ENCODE data around the gene PLCH1. TPM values are rescaled to one million over a fixed set of nuclear protein-coding genes. Genes with fewer than 3 reads are reported as not detected.

The PLCH1 gene
- total RNA-seq, 6 experiments from 2014 or later = not detected

DNA sequence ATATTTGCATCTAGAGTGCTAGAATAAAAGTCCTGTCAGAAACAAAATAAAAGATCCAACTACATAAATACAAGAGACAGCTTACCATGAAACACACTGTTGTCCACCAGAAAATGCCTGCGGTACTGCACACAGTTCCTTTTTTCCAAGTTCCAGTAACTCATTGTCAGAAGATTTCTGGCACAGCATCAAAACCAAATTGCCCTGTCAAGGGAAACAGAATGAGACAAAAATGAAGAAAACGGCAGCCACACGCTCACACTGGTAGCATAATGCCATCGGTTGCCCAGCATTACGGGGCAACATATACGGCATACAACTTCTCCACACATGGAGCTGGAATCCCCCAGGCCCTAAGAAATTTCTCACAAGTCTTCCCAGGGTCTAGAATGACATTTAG is 40.8 kb downstream of the PLCH1 start:
- TF ChIP-seq, protein P1, sequence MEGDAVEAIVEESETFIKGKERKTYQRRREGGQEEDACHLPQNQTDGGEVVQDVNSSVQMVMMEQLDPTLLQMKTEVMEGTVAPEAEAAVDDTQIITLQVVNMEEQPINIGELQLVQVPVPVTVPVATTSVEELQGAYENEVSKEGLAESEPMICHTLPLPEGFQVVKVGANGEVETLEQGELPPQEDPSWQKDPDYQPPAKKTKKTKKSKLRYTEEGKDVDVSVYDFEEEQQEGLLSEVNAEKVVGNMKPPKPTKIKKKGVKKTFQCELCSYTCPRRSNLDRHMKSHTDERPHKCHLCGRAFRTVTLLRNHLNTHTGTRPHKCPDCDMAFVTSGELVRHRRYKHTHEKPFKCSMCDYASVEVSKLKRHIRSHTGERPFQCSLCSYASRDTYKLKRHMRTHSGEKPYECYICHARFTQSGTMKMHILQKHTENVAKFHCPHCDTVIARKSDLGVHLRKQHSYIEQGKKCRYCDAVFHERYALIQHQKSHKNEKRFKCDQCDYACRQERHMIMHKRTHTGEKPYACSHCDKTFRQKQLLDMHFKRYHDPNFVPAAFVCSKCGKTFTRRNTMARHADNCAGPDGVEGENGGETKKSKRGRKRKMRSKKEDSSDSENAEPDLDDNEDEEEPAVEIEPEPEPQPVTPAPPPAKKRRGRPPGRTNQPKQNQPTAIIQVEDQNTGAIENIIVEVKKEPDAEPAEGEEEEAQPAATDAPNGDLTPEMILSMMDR (IDR thresholded peaks at IDR 0.05) = no peak
- no peak for DNase-seq
- H3K27ac Mint-ChIP-seq = no peak overlapping the region
- H3K4me1 Mint-ChIP-seq (ENCODE audit: low read depth) = peaks cover 5% of the 10 kb centered on the region; the same call in 1 of the 2 replicates
- H3K4me3 Mint-ChIP-seq = no peak overlapping the region
- no peaks in the 10 kb centered on the region for H3K9me3 Mint-ChIP-seq
- no peaks in the 10 kb centered on the region for H3K36me3 Mint-ChIP-seq (ENCODE audit: low read depth)
- H3K27me3 Mint-ChIP-seq (ENCODE audit: insufficient read depth) = peaks cover 4% of the 10 kb centered on the region

DNA sequence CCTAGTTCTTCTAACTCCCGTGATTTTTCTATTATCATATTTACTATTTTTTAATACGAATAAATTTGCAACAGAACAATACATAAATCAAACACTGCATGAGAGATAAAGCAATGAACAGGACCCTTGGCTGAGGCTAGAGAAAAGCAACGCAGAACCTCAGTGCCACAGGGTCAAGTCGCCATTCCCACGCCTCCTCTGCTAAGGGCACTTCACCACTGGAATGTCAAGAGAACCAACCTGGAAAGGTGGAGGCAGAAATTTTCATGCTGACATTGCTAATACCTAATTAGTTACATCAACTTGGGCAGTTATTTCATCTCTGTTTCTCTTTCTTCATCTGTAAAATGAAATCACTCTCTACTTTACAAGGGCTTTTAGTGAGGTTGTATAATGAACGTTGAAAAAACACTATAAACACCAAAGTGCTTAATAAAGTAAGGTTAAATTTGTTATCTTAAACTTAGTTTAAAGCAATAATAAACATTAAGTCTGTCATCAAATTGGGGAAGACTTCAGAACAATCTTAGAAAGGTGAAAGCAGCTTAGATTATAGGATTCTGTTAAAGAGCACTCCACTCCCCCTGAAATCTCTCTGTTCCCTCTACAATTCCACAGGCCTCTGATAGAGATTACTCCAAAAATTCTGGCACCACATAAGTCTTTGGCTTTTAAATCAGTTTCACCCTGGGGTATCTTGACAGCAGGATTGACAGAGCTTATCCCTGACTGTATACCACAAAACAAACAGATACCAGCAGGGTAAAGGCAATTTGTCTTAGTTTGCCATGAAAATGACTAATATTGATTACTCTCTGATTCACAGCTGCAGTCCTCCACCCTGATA is 41.9 kb downstream of the PLCH1 start:
- TF ChIP-seq, protein P1 (IDR thresholded peaks at IDR 0.05) = no peak
- DNase-seq = no peak
- Mint-ChIP-seq H3K27ac (no peak overlapping the region), H3K36me3 (ENCODE audit: low read depth) (no peaks in the 10 kb centered on the region), H3K27me3 (ENCODE audit: insufficient read depth) (peaks cover 2% of the 10 kb centered on the region), H3K4me1 (ENCODE audit: low read depth) (peaks cover 5% of the 10 kb centered on the region; the same call in 1 of the 2 replicates), H3K9me3 (no peaks in the 10 kb centered on the region), H3K4me3 (no peak overlapping the region)

DNA sequence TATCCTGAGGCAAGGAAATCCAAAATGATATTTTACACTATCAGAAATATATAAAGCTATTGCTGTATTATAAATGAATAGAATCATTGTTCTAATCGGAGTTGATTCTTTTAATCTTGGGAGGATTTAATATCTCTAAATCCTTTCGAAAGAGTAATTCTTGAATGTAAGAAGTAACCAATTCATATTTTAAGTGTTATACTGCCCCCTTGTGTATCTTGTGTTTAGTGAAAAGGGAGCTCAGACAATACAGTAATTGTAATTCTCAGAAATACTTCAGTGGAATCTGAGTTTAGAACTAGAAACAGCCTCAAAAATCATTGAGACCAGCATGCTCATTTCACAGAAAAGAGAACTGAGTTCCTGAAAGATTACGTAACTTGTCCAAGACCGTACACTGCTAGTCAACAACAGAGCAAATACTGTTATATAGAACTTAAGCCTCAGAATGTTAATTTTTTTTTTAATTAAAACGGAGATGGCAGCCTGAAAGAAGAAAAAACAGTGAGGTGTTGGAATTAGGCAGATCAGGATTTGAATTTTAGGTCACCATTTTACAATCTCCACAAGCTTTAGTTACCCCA is 42.9 kb downstream of the PLCH1 start:
- H3K27ac Mint-ChIP-seq = no peak overlapping the region
- peak; percentile 71 for DNase-seq
- no peaks in the 10 kb centered on the region for H3K36me3 Mint-ChIP-seq (ENCODE audit: low read depth)
- H3K27me3 Mint-ChIP-seq (ENCODE audit: insufficient read depth) = peaks cover 3% of the 10 kb centered on the region
- H3K9me3 Mint-ChIP-seq = no peaks in the 10 kb centered on the region
- peaks cover 5% of the 10 kb centered on the region; the same call in 1 of the 2 replicates for H3K4me1 Mint-ChIP-seq (ENCODE audit: low read depth)
- TF ChIP-seq, protein P1 (IDR thresholded peaks at IDR 0.05) = peak; percentile 90
- H3K4me3 Mint-ChIP-seq = no peak overlapping the region

DNA sequence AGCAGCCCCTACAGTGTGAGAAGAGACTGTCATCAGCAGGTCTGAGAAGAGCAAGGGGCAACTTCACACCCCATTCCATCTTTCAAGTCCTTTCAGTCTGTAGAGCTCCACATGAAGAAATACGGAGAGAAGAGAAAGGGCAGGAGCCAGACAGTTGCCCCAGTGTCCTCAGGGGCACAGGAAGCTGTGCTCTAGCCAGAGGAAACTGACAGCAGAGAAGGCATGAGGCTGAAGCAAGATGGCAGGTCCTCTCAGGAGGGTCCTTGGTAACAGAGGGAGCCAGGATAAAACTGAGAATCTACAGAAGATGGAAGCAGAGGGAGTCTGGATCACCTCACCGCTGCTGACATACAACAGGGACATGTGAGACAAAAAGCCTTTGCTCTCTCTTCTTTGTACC is 47.3 kb downstream of the PLCH1 start:
- Mint-ChIP-seq H3K4me3 (no peak overlapping the region), H3K4me1 (ENCODE audit: low read depth) (peaks cover 5% of the 10 kb centered on the region; the same call in 1 of the 2 replicates), H3K27ac (no peak overlapping the region), H3K9me3 (no peaks in the 10 kb centered on the region), H3K27me3 (ENCODE audit: insufficient read depth) (peaks cover 6% of the 10 kb centered on the region), H3K36me3 (ENCODE audit: low read depth) (no peaks in the 10 kb centered on the region)
- no peak for DNase-seq
- TF ChIP-seq, protein P1 (IDR thresholded peaks at IDR 0.05) = no peak

DNA sequence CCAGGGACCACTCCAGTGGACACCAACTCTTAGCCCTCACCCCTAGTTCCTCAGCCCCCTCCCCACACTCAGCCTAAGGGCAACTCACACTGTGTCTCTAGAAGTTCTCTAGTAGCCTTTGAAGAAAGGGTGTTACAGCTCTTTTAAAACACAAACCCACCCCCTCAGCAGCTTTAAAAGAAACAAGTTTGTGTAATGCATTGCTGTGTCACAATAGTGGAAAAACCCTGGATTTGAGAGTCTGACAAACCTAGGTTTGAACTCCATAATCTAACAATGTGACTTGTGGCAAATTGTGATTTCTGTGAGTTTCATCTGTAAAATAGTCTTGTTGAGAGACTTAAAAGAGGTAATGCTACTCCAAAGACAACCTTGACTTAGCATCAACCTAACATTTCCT is 54.0 kb downstream of the PLCH1 start:
- no peak for DNase-seq
- TF ChIP-seq, protein P1 (IDR thresholded peaks at IDR 0.05) = no peak

More for the DNA sequence above, 54.0 kb downstream of the PLCH1 start:
- Mint-ChIP-seq H3K36me3 (ENCODE audit: low read depth) (no peaks in the 10 kb centered on the region), H3K4me1 (ENCODE audit: low read depth) (no peaks in the 10 kb centered on the region), H3K9me3 (no peaks in the 10 kb centered on the region), H3K27ac (no peak overlapping the region), H3K27me3 (ENCODE audit: insufficient read depth) (peaks cover 12% of the 10 kb centered on the region; the same call in 1 of the 2 replicates), H3K4me3 (no peak overlapping the region)

All from HFFc6 (cell line).